K562 (cell line): ENCODE results near the gene DLL4. TPM values are rescaled to one million over a fixed set of nuclear protein-coding genes. Genes with fewer than 3 reads are reported as not detected.

ENCODE experiments used
- CHD2 ChIP-seq: IDR thresholded peaks from 2 replicates; pipeline ENCODE4 v1.6.1; 2011; ENCODE audit warnings: low read depth, low read length
- HEY1 ChIP-seq: fragments of 250-450 bp; sonication (Bioruptor Pico); IDR thresholded peaks from 2 replicates; pipeline ENCODE4 v1.5.0; 2020; ENCODE audit warnings: mild to moderate bottlenecking, moderate library complexity, borderline replicate concordance
- HIVEP1 ChIP-seq: fragments of 250-450 bp; sonication (Bioruptor Pico); IDR thresholded peaks from 2 replicates; pipeline ENCODE4 v1.4.0; 2020; ENCODE audit warnings: mild to moderate bottlenecking
- HNRNPL ChIP-seq: fragments of 200-400 bp; formaldehyde crosslinking; IDR thresholded peaks from 2 replicates; pipeline ENCODE4 v1.6.1; 2017; ENCODE audit warnings: low read depth, mild to moderate bottlenecking, low read length
- MAFG ChIP-seq: fragments of 450-650 bp; conservative IDR thresholded peaks from 2 replicates; pipeline ENCODE4 v1.6.1; 2016; ENCODE audit warnings: missing genetic modification characterization, missing compliant biosample characterization
- SMAD3 ChIP-seq: fragments of 450-650 bp; formaldehyde crosslinking; conservative IDR thresholded peaks from 2 replicates; pipeline ENCODE4 v1.4.0; 2020; ENCODE audit warnings: mild to moderate bottlenecking
- SMC3 ChIP-seq: conservative IDR thresholded peaks from 2 replicates; pipeline ENCODE4 v1.6.1; 2011; ENCODE audit warnings: low read depth, low read length, improper control_type of control experiment; ENCODE audit not compliant: insufficient read depth
- U2AF1 ChIP-seq: fragments of 200-400 bp; formaldehyde crosslinking; optimal IDR thresholded peaks from 2 replicates; pipeline ENCODE3; 2017; ENCODE audit warnings: mild to moderate bottlenecking, low read depth, low read length, moderate library complexity
- polyA plus RNA-seq, 8 experiments: library from polyadenylated mRNA; depleted of rRNA in 4 of 8; stranded (reverse) in 5 of 8; unstranded in 3 of 8; fragments of >200 nt; fragmentation: Nextera tagmentation in 2 of 8; fragmentation: Illumina TruSeq in 1 of 8; extraction: Ambion mirVana in 2 of 8; extraction: Trizol in 1 of 8; gene quantifications; 2 replicates each; pipeline versions ENCODE4 v1.2.1 to v1.2.3, GENCODE V29; 2011 to 2014; ENCODE audit warnings: inconsistent platforms in 1 of 8, missing spikeins in 1 of 8
- total RNA-seq, 7 experiments: library from RNA; depleted of rRNA in 6 of 7; stranded (reverse); fragments of >200 nt in 6 of 7; fragmentation: Illumina TruSeq in 2 of 7; extraction: Trizol in 2 of 7; gene quantifications; 2 replicates each; pipeline versions ENCODE4 v1.2.1 to v1.2.3, GENCODE V29; 2011 to 2021; ENCODE audit warnings: low replicate concordance in 1 of 7
- TF ChIP-seq, protein P1 (sequence below), 2 experiments: fragments of 450-650 bp; IDR thresholded peaks; 2 replicates each; pipeline ENCODE4 v1.6.1; 2016; ENCODE audit warnings: mild to moderate bottlenecking in 2 of 2, borderline replicate concordance in 1 of 2, low read depth in 1 of 2, moderate library complexity in 1 of 2
- TF ChIP-seq, protein P2 (sequence below): fragments of 250-450 bp; sonication (Bioruptor Pico); IDR thresholded peaks from 2 replicates; pipeline ENCODE4 v1.4.0; 2020; ENCODE audit warnings: borderline replicate concordance
- TF ChIP-seq, protein P3 (sequence below): fragments of 450-650 bp; IDR thresholded peaks from 2 replicates; pipeline ENCODE4 v1.6.1; 2016; ENCODE audit warnings: borderline replicate concordance

DLL4 gene
- total and polyA plus RNA-seq, 9 of the 15 experiments (the other 6 are each of a cell fraction or from before 2014, with no cell fraction given) = 0.04 to 1.1 (median 0.41) TPM; not detected in 1

DNA sequence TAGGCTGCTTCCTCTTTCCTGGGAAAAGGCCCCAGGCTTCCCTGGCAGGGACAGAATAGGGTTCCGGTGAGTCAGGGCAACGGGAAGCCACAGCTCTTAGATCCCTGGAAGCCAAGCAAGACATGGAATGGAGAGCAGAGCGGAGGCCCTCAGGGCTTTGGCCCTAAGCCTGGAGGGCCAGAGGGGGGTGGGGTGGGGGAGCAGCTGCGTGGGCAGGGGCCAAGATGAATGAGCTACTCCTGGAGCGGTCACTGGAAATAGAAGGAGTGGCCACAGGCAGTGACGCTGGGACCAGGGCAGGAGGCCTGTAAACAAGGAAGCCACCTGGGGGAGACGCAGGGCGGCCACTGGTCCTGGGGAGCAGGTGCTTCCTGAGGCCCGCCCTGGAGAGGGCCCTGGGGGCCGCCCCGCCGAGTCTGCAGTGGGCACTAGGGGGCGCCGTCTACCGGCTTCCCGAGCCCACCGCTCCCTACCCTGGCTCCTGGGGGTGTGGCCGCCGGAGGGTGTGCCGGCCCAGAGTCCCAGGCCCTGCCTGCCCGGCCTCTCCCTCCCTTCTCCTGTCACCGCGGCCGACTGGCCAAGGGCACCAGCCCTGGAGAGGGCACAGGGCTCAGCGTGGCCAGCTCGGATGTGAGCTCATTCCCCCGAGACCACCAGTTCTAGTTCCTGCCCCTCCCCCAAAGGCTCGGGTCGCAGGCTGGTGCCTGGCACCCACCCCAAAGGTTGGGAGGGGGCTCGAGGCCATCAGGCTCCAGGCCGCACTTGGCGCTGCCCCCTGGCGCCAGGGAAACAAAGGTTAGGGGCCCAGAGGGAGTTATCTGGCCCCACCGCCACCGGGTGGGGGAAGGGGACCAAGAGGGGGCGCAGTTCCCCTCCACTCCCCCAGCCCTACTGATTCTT lies 22.8 kb upstream of the DLL4 start (continued):
- TF ChIP-seq, protein P1, sequence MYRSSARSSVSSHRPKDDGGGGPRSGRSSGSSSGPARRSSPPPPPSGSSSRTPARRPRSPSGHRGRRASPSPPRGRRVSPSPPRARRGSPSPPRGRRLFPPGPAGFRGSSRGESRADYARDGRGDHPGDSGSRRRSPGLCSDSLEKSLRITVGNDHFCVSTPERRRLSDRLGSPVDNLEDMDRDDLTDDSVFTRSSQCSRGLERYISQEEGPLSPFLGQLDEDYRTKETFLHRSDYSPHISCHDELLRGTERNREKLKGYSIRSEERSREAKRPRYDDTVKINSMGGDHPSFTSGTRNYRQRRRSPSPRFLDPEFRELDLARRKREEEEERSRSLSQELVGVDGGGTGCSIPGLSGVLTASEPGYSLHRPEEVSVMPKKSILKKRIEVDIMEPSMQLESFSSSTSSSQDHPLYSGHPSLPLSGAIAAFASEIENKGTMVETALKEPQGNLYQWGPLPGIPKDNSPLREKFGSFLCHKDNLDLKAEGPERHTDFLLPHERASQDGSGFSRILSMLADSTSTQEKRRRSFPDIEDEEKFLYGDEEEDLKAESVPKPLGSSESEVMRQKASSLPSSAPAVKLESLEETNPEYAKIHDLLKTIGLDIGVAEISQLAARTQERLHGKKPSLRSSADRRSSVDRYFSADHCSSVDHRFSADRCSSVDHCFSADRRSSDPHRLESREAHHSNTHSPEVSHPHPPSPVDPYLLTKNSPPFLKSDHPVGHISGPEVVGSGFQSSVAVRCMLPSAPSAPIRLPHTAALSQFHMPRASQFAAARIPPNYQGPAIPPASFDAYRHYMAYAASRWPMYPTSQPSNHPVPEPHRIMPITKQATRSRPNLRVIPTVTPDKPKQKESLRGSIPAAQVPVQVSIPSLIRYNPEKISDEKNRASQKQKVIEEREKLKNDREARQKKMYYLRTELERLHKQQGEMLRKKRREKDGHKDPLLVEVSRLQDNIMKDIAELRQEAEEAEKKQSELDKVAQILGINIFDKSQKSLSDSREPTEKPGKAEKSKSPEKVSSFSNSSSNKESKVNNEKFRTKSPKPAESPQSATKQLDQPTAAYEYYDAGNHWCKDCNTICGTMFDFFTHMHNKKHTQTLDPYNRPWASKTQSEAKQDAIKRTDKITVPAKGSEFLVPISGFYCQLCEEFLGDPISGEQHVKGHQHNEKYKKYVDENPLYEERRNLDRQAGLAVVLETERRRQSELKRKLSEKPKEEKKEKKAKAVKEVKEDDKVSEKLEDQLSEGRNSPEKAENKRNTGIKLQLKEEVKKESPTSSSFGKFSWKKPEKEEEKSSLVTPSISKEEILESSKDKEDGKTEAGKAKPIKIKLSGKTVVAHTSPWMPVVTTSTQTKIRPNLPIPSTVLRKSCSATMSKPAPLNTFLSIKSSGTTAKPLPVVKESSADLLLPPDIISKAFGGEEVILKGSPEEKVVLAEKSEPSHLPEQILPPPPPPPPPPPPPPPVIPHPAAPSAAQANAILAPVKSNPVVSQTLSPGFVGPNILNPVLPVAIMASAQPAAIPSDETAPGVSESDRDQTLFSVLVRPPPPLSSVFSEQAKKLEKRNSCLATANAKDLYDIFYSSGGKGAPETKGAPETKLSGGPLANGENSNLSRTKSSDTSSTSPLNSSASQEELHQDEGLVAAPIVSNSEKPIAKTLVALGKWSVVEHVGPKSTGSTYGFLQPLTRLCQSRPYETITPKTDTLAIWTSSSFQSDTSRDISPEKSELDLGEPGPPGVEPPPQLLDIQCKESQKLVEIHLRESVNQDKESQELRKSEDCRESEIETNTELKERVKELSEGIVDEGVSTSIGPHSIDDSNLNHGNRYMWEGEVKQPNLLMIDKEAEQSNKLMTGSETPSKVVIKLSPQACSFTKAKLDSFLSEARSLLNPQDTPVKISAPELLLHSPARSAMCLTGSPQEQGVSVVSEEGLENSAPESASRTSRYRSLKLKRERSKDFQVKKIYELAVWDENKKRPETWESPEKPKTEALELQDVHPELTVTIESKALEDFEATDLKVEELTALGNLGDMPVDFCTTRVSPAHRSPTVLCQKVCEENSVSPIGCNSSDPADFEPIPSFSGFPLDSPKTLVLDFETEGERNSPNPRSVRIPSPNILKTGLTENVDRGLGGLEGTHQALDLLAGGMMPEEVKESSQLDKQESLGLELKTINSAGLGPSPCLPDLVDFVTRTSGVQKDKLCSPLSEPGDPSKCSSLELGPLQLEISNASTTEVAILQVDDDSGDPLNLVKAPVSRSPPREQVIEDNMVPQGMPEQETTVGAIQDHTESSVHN (IDR thresholded peaks at IDR 0.05; ENCODE audit: borderline replicate concordance in 1 of 2, low read depth in 1 of 2) = no peak
- TF ChIP-seq, protein P2, sequence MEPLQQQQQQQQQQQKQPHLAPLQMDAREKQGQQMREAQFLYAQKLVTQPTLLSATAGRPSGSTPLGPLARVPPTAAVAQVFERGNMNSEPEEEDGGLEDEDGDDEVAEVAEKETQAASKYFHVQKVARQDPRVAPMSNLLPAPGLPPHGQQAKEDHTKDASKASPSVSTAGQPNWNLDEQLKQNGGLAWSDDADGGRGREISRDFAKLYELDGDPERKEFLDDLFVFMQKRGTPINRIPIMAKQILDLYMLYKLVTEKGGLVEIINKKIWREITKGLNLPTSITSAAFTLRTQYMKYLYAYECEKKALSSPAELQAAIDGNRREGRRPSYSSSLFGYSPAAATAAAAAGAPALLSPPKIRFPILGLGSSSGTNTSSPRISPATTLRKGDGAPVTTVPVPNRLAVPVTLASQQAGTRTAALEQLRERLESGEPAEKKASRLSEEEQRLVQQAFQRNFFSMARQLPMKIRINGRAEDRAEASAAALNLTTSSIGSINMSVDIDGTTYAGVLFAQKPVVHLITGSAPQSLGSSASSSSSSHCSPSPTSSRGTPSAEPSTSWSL = no peak
- TF ChIP-seq SMC3 (peak; percentile 91), CHD2 (no peak), MAFG (tag) (no peak), SMAD3 (CRISPR knock-in tag) (no peak), HNRNPL (peak; percentile 89), U2AF1 (no peak), HEY1 (CRISPR knock-in tag) (no peak), HIVEP1 (CRISPR knock-in tag) (no peak)
- TF ChIP-seq, protein P3, sequence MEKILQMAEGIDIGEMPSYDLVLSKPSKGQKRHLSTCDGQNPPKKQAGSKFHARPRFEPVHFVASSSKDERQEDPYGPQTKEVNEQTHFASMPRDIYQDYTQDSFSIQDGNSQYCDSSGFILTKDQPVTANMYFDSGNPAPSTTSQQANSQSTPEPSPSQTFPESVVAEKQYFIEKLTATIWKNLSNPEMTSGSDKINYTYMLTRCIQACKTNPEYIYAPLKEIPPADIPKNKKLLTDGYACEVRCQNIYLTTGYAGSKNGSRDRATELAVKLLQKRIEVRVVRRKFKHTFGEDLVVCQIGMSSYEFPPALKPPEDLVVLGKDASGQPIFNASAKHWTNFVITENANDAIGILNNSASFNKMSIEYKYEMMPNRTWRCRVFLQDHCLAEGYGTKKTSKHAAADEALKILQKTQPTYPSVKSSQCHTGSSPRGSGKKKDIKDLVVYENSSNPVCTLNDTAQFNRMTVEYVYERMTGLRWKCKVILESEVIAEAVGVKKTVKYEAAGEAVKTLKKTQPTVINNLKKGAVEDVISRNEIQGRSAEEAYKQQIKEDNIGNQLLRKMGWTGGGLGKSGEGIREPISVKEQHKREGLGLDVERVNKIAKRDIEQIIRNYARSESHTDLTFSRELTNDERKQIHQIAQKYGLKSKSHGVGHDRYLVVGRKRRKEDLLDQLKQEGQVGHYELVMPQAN = peak; percentile 54; the same call in 1 of the 2 replicates
